Esophagus (tissue), 2 donors: Measurements from ENCODE around the gene PKD1. TPM values are rescaled to one million over a fixed set of nuclear protein-coding genes. Genes with fewer than 3 reads are reported as not detected.

Source experiments
- H3K27ac ChIP-seq, 2 donors: one replicate each; pipeline ENCODE4 v1.5.1; 2013; ENCODE audit warnings: low read depth in 2 of 2, mild to moderate bottlenecking in 2 of 2, inconsistent platforms in 1 of 2, low read length in 1 of 2, moderate library complexity in 1 of 2
- H3K27me3 ChIP-seq, 2 donors: one replicate each; pipeline ENCODE4 v1.6.1; 2013; ENCODE audit warnings: low read length in 2 of 2, control low read depth in 1 of 2, mild to moderate bottlenecking in 1 of 2; ENCODE audit not compliant: insufficient read depth in 2 of 2, control insufficient read depth in 1 of 2
- H3K36me3 ChIP-seq, 2 donors: one replicate each; pipeline ENCODE4 v1.6.1; 2013; ENCODE audit warnings: low read length in 1 of 2; ENCODE audit not compliant: control insufficient read depth in 2 of 2, insufficient read depth in 2 of 2
- H3K4me1 ChIP-seq, 2 donors: one replicate each; pipeline ENCODE4 v1.6.1; 2013; ENCODE audit warnings: low read length in 1 of 2; ENCODE audit not compliant: control insufficient read depth in 2 of 2, insufficient read depth in 2 of 2
- H3K4me3 ChIP-seq, 2 donors: one replicate each; pipeline ENCODE4 v1.5.1; 2013; ENCODE audit warnings: low read length in 2 of 2, mild to moderate bottlenecking in 2 of 2, low read depth in 1 of 2, moderate library complexity in 1 of 2
- H3K9me3 ChIP-seq, 2 donors: one replicate each; pipeline ENCODE4 v1.6.1; 2013; ENCODE audit warnings: mild to moderate bottlenecking in 2 of 2, low read depth in 1 of 2, low read length in 1 of 2, moderate library complexity in 1 of 2; ENCODE audit not compliant: control insufficient read depth in 2 of 2, insufficient read depth in 1 of 2
- WGBS, 2 donors: extraction: QIAGEN DNeasy Blood & Tissue Kit; methylation state at CpG; one replicate each; pipeline ENCODE4 v1.1.7; 2013; 5-methylcytosine and 5-hydroxymethylcytosine counted together
- polyA plus RNA-seq, 2 donors: library from polyadenylated mRNA; stranded (reverse); fragments of 200-250 nt; gene quantifications; one replicate each; pipeline ENCODE4 v1.2.3, GENCODE V29; 2013
- donor health status: healthy with polysubstance abuse.
- donor health status: Bipolar disorder and iron deficiency.

The PKD1 gene
- polyA plus RNA-seq, 2 donors: 40.5 to 78.0 TPM

DNA sequence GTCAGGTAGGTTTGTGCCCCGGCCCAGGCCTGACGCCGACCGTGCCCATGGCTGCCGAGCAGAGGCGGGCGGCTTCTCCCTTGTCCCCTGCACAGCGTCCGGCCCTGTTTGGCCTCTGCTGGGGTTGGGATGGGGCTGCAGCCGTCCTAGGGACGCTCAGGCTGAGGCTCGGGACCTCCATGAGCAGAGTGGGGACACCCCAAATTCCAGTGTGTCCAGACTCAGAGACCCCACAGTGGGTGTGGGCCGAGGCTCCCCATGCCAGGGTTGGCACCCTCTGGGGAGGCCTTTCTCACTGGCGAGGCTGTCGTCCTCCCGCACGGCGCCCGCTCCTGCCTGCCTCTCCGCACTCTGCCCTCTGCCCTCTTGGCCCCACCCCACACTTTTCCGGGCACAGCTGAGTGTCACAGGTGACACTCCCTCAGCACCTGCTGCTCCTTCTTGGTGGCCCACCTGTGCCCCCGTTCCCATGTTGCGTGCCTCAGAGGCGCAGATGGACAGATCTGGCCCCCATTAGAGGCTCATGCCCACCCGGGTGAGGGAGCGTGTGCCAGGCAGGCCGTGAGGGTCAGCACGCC, 36.0 kb upstream of the PKD1 start:
- WGBS, 2 donors: 91 to 94% methylated on average over 28 of the region's 28 CpGs
- Histone ChIP-seq H3K4me1 (peaks cover 0 to 13% of the 10 kb centered on the region in 2 donors), H3K9me3 (no peaks in the 10 kb centered on the region), H3K36me3 (peaks cover 21 to 76% of the 10 kb centered on the region in 2 donors), H3K27me3 (no peaks in the 10 kb centered on the region), H3K27ac (no peak overlapping the region), H3K4me3 (no peak overlapping the region)

DNA sequence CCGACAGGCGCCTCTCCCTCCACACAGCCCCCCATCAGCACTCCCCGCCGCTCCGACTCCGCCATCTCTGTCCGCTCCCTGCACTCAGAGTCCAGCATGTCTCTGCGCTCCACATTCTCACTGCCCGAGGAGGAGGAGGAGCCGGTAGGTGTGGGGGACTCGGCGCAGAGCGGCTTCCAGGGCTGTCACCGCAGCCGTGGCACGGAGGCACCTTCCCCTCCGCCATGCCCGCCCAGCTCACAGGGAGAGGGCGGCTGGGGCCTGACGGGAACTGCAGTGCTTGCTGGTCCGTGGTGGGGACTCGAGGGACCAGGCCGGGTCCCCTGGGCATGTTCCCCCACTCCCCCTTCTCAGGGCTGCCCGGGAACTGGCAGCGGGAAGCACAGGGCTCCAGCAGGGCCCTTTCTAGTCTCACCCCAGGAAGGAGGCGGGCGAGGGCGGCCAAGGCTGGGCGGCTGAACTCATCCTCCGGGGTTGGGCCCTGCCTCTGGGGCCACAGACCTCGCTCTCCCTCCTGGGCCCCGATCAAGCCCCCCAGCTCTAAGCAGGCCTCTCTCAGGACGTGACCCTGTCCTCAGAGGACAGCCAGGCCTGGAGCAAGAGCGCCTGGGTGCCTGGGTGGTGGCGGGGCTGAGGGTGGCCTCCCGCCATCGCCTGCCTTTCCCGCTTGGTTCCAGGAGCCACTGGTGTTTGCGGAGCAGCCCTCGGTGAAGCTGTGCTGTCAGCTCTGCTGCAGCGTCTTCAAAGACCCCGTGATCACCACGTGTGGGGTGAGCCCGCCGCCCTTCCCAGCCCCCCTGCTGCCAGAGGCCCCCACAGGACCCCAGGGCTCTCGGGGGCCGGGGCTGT, 35.1 kb upstream of the PKD1 start:
- H3K4me1 ChIP-seq: peaks cover 0 to 6% of the 10 kb centered on the region in 2 donors
- no peak overlapping the region for H3K27ac ChIP-seq
- H3K4me3 ChIP-seq: peak overlapping the region in 1 of 2 donors; percentile 35
- no peaks in the 10 kb centered on the region for H3K27me3 ChIP-seq
- no peaks in the 10 kb centered on the region for H3K9me3 ChIP-seq
- peaks cover 19 to 75% of the 10 kb centered on the region in 2 donors for H3K36me3 ChIP-seq
- WGBS, 2 donors: 84 to 87% methylated on average over 46 to 47 of the region's 47 CpGs

DNA sequence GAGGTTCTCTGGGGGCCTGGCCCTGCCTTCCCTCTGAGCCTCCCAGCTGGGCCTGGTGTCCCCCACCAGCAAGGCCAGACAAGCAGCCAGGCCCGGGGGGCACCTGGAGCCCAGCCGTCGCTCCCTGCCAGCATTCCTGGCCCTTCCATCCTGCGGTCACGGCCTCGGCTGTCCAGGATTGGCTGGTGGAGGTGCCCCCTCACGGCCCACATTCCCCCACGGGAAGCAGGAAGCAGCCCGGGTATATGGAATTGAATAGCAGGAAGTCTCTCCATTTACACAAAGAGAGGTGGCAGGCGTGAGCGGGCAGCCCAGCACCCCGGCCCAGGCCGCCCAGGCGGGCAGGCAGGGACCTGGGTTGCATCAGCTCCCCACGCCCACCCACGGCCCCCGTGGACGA, 34.4 kb upstream of the PKD1 start:
- H3K36me3 ChIP-seq: peaks cover 17 to 73% of the 10 kb centered on the region in 2 donors
- H3K4me3 ChIP-seq: peak overlapping the region in 1 of 2 donors; percentile 35
- WGBS, 2 donors: 78 to 84% methylated on average over 17 to 18 of the region's 18 CpGs
- H3K9me3 ChIP-seq: no peaks in the 10 kb centered on the region
- H3K4me1 ChIP-seq: peaks cover 0 to 2% of the 10 kb centered on the region in 2 donors
- peak overlapping the region in 1 of 2 donors; percentile 61 for H3K27ac ChIP-seq
- H3K27me3 ChIP-seq: no peaks in the 10 kb centered on the region

DNA sequence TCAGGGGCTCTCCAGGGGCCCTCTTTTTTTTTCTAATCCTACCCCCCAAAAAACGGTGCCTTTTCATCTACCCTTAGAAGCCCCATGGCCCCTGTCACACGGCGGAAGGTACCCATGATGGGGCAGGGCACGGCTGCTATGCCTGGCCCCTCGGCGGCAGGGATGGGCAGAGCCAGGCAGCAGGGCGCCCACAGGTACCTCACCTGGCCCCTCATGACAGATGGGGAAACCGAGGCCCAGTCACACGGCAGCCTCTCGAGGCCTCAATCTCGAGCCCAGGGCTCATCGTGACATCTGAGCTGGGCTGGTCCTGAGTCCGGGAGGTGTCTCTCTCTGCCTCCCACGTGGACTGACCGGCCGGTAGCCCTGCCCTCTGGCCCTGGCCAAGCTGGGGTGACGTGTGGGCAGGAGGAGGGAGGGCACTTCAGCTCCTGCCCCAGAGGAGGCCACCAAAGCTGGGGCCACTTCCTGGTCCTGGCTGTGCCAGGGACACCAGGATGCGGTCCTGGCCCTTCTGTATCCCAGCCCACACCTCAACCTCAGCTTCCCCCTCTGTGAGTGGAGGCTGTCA, 31.5 kb upstream of the PKD1 start:
- WGBS, 2 donors: 80 to 93% methylated on average over 18 of the region's 18 CpGs
- Histone ChIP-seq H3K4me3 (no peak overlapping the region), H3K36me3 (peaks cover 5 to 51% of the 10 kb centered on the region in 2 donors), H3K27me3 (no peaks in the 10 kb centered on the region), H3K27ac (no peak overlapping the region), H3K9me3 (no peaks in the 10 kb centered on the region), H3K4me1 (peaks cover 3 to 17% of the 10 kb centered on the region in 2 donors)

DNA sequence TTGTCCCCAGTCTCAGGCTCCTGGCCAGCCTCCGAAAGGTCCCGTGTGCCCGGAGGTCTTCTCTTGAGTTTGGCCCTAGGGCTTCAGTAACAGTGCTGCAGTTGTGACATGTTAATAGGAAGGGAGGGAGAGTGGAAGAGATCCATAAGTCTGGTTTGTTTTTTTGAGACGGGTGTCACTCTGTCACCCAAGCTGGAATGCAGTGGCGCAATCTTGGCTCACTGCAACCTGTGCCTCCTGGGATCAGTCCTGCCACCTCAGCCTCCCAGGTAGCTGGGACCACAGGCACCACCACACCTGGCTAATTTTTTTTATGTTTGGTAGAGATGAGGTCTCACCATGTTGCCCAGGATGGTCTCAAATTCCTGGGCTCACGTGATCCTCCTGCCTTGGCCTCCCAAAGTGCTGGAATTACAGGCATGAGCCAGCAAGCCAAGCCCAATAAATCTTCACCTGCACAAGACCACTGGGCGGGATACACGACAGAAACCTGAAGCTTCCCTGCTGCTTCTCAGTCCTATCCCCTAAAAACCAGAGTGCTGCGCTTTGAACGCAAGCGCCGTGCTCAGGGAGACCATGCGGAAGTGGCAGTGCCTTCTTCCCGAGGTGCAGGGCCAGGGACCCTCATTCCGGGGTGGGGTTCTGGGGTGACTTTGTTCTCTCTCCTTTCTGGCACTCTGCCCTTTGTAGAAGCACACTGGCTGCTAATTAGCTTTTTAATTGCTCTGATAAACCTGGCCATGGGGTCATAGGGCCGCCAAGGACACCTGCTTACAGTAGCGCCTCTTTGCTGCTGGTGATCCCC, 30.8 kb upstream of the PKD1 start:
- H3K27me3 ChIP-seq: no peaks in the 10 kb centered on the region
- H3K4me1 ChIP-seq: peaks cover 3 to 24% of the 10 kb centered on the region in 2 donors
- WGBS, 2 donors: 84 to 92% methylated on average over 17 of the region's 17 CpGs
- no peak overlapping the region for H3K27ac ChIP-seq
- H3K36me3 ChIP-seq: peaks cover 5 to 45% of the 10 kb centered on the region in 2 donors
- no peak overlapping the region for H3K4me3 ChIP-seq
- H3K9me3 ChIP-seq: no peaks in the 10 kb centered on the region

DNA sequence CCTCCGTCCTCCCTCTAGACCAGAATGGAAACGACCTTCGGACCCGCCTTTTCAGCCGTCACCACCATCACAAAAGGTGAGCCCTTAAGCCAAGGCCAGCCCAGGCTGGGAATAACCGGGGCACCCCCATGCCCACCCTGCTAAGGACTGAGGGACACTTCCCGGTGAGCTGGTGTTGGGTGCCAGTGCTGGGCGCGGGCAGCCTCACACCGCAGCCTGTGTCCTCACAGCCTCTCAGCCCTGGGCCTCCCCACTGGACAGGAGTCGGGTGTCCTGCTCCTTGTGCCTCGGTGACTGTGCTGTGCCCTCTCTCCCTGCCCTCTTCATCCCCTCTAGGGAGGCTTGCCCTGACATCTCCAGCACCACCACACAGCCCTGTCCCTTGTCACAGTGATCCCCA, 30.2 kb upstream of the PKD1 start:
- no peak overlapping the region for H3K4me3 ChIP-seq
- 93 to 96% methylated on average over 12 of the region's 12 CpGs for WGBS, 2 donors

DNA sequence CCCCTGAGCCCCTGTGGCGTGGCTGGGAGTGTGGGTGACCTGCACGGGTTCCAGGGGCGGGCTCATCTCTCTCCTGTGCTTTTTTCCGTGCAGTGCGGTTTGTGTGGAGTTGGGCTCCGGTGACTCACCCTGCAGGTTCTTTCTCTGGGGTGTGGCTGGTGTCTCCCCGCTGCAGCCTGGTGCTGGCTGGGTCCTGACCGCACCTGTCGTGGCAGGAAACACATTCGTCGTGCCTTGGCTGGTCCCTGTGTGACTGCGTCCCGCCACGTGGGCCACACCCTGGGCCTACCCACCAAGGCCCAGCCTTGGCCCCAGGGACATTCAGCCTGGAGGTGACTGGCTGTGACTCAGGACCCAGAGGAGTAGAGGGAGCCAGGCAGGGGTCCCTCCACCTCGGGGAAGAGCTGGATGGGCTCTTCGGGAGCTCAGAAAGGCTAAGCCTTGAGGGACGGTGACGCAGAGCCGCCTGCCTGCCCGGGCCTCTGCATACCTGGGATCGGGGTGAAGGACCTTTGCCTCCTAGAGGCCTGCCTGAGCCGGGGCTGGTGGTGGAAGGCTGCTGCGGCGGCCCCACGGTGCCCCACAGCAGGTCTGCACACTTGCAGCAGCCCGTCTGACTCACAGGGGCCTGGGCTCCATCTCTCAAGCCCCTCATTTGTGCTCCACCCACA, 27.6 kb upstream of the PKD1 start:
- no peaks in the 10 kb centered on the region for H3K9me3 ChIP-seq
- peak overlapping the region; percentile 92 to 93 for H3K27ac ChIP-seq
- 55 to 62% methylated on average over 26 of the region's 26 CpGs for WGBS, 2 donors
- H3K4me3 ChIP-seq: no peak overlapping the region
- H3K36me3 ChIP-seq: peaks cover 5 to 21% of the 10 kb centered on the region in 2 donors
- H3K4me1 ChIP-seq: peaks cover 16 to 47% of the 10 kb centered on the region in 2 donors
- no peaks in the 10 kb centered on the region for H3K27me3 ChIP-seq

More for the DNA sequence above, 30.2 kb upstream of the PKD1 start:
- Histone ChIP-seq H3K27me3 (no peaks in the 10 kb centered on the region), H3K4me1 (peaks cover 3 to 28% of the 10 kb centered on the region in 2 donors), H3K27ac (no peak overlapping the region), H3K9me3 (no peaks in the 10 kb centered on the region), H3K36me3 (peaks cover 5 to 39% of the 10 kb centered on the region in 2 donors)

DNA sequence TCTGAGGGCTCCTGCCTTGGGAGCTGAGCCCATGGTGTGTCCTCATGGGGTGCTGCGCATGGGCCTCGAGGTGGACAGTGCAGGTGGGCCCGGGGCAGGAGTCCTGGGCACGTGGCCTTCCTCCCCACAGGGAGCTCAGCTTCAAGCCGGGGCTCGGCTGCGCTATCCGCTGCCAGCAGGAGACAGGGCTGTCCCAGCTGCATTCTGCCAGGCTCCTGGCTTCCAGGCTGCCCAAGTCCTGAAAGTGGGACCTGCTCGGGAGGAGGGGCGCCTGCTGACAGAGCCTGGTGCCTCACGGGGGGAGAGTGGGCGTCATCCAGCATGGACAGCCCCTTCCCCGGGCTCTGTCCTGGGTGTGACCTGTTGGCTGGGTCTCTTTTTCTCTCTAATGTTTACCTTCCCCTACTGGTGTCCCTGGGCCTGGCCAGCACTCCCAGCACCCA, 27.0 kb upstream of the PKD1 start:
- WGBS, 2 donors: 50 to 72% methylated on average over 13 of the region's 13 CpGs
- H3K9me3 ChIP-seq: no peaks in the 10 kb centered on the region
- no peak overlapping the region for H3K4me3 ChIP-seq
- no peaks in the 10 kb centered on the region for H3K27me3 ChIP-seq
- peaks cover 21 to 54% of the 10 kb centered on the region in 2 donors for H3K4me1 ChIP-seq
- H3K27ac ChIP-seq: peak overlapping the region; percentile 92 to 93
- peaks cover 5 to 18% of the 10 kb centered on the region in 2 donors for H3K36me3 ChIP-seq
